Measurements from ENCODE around the gene ZNF345. TPM values are rescaled to one million over a fixed set of nuclear protein-coding genes. Genes with fewer than 3 reads are reported as not detected.

The ZNF345 gene
- total and polyA plus RNA-seq, 9 of the 15 experiments (the other 6 are each of a cell fraction or from before 2014, with no cell fraction given), result 0.38 to 1.6 (median 0.65) TPM

DNA sequence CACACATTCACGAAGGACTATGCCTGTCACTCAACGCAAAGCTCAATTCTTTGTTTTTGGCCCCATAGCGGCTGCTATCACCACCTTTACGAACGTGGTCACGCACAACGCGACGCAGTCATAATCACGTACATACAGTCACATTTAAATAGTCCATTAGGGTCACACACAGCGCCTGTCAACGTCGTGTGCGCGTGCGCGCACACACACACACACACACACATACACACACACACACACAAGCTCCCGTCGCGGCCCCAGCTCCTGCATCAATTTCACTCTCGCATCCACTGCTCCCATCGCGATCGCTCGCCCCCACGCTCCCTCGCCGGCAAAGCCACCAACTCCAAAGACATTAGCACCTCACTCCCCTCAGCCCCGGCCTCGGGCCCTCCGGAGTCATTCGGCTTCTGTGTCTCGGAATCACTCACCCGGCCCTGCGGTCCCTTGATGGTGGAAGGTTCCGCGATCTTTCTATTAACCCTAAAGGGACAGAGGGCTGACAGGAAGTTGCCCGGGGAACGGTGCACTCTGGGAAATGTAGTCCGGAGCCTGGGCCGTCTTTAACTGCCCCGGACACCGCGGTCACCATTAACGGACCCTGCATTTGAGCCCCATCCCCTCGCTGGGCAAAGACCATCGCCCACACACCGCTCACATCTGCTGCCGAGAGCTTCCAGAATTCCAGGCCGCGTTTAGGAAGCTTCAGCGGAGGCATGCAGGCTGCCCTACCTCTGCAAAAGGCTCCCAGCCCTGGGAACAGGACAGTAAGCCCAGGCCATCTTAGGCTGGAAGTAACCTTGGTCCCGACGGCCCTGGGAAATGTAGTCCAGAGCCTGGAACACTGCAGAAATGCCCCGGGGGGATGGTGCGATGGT lies 12.5 kb upstream of the ZNF345 start, which contains the start of gene ZNF790:
TSS of gene ZNF790 (minus strand) at position 482 of the 878 bp plus-strand sequence. CDS start 12,768 bp downstream, outside the sequence.
- intact Hi-C loops (cut with micrococcal nuclease) (no loop called here), in situ Hi-C loops (cut with MboI) (no loop called here)
- 2% methylated on average over 54 of the region's 56 CpGs for WGBS (ENCODE audit: insufficient coverage, low coverage, missing lambda C conversion rate)
- CTCF ChIA-PET (ENCODE audit: low intra/inter-chr PET ratio), result interaction anchor here (0.5 kb wide), 1 partner anchor 242 kb away, joined by 3 read pairs; no protein-coding TSS in a partner anchor
- Histone ChIP-seq H3K27me3 (ENCODE audit: control insufficient read depth in 2 of 2, insufficient read depth in 2 of 2, low read length in 2 of 2) (no peaks in the 10 kb centered on the region), H3K4me3 (peak within 1 kb of the TSS; percentile 48), H3K9me1 (ENCODE audit: control insufficient read depth, insufficient read depth, low read length) (no peaks in the 10 kb centered on the region), H3K9me3 (replicated peaks; ENCODE audit: control insufficient read depth, insufficient read depth, low read depth, low read length) (no peaks in the 10 kb centered on the region; the same call in 1 of the 2 replicates), H3K36me3 (ENCODE audit: control insufficient read depth, insufficient read depth, low read length) (no peaks in the 10 kb centered on the region), H3K4me2 (ENCODE audit: insufficient read depth, low read length) (peak within 1 kb of the TSS; percentile 67), H2AFZ (ENCODE audit: low read depth, low read length) (peak within 1 kb of the TSS; percentile 87), H3K9ac (ENCODE audit: insufficient read depth in 1 of 2, low read depth in 2 of 2, low read length in 2 of 2) (peak within 1 kb of the TSS; percentile 57 to 79), H3K79me2 (ENCODE audit: control insufficient read depth, insufficient read depth, low read length) (no peaks in the 10 kb centered on the region), H3K27ac (ENCODE audit: extremely low read depth, low read depth, low read length) (peak within 1 kb of the TSS; percentile 73), H4K20me1 (replicated peaks; ENCODE audit: control insufficient read depth, insufficient read depth, low read length) (no peaks in the 10 kb centered on the region), H3K4me1 (replicated peaks in 1 of 2; ENCODE audit: control insufficient read depth in 2 of 2, insufficient read depth in 2 of 2, low read length in 2 of 2) (no peaks in the 10 kb centered on the region)
- POLR2A ChIA-PET, result interaction anchor here (0.7 kb wide), 1 partner anchor 15 kb away, joined by 3 read pairs; no protein-coding TSS in a partner anchor
- DNase-seq (ENCODE audit: extremely low read depth in 1 of 4, low spot score in 3 of 4) (peak; percentile 22 to 63 (median 34)), ATAC-seq (peak; percentile 98), FAIRE-seq (peak; percentile 29)
- TSS peak; percentile 68 for BruUV-seq (replicated peaks)
- TF ChIP-seq, protein P1, sequence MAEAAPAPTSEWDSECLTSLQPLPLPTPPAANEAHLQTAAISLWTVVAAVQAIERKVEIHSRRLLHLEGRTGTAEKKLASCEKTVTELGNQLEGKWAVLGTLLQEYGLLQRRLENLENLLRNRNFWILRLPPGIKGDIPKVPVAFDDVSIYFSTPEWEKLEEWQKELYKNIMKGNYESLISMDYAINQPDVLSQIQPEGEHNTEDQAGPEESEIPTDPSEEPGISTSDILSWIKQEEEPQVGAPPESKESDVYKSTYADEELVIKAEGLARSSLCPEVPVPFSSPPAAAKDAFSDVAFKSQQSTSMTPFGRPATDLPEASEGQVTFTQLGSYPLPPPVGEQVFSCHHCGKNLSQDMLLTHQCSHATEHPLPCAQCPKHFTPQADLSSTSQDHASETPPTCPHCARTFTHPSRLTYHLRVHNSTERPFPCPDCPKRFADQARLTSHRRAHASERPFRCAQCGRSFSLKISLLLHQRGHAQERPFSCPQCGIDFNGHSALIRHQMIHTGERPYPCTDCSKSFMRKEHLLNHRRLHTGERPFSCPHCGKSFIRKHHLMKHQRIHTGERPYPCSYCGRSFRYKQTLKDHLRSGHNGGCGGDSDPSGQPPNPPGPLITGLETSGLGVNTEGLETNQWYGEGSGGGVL (CRISPR knock-in tag; IDR thresholded peaks at IDR 0.05), result no peak
- no peak for TF ChIP-seq KLF10 (CRISPR knock-in tag; IDR thresholded peaks at IDR 0.05)
- no peak for TF ChIP-seq NCOA6 (IDR thresholded peaks at IDR 0.05)
- TF ChIP-seq, protein P2, sequence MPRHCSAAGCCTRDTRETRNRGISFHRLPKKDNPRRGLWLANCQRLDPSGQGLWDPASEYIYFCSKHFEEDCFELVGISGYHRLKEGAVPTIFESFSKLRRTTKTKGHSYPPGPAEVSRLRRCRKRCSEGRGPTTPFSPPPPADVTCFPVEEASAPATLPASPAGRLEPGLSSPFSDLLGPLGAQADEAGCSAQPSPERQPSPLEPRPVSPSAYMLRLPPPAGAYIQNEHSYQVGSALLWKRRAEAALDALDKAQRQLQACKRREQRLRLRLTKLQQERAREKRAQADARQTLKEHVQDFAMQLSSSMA (CRISPR knock-in tag; IDR thresholded peaks at IDR 0.05), result no peak
- TF ChIP-seq SIX5 (IDR thresholded peaks at IDR 0.05; ENCODE audit: borderline replicate concordance in 1 of 2, insufficient read depth in 1 of 2, low read depth in 1 of 2, low read length in 2 of 2), result peak; percentile 19 to 34; a peak in 2 of 4 replicates
- no peak for TF ChIP-seq CHD4 (IDR thresholded peaks at IDR 0.05; ENCODE audit: insufficient read depth, insufficient replicate concordance, low read depth, low read length, poor library complexity, severe bottlenecking)
- TF ChIP-seq ZBTB8A (IDR thresholded peaks at IDR 0.05; ENCODE audit: partially characterized antibody), result no peak
- TF ChIP-seq ZFP1 (CRISPR knock-in tag; IDR thresholded peaks at IDR 0.05), result no peak
- TF ChIP-seq TEAD1 (CRISPR knock-in tag; IDR thresholded peaks at IDR 0.05), result no peak
- TF ChIP-seq RFX1 (IDR thresholded peaks at IDR 0.05), result peak; percentile 32; the same call in 1 of the 2 replicates
- TF ChIP-seq, protein P3, sequence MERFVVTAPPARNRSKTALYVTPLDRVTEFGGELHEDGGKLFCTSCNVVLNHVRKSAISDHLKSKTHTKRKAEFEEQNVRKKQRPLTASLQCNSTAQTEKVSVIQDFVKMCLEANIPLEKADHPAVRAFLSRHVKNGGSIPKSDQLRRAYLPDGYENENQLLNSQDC (CRISPR knock-in tag; IDR thresholded peaks at IDR 0.05), result no peak
- peak; percentile 73 for TF ChIP-seq ZNF143 (CRISPR knock-in tag; IDR thresholded peaks at IDR 0.05)
- no peak for TF ChIP-seq YY1 (IDR thresholded peaks at IDR 0.05; ENCODE audit: borderline replicate concordance in 1 of 3, control insufficient read depth in 1 of 3, extremely low read depth in 1 of 3, insufficient read depth in 3 of 3, insufficient read length in 1 of 3, insufficient replicate concordance in 2 of 3, low read depth in 1 of 3, low read length in 2 of 3)
- no peak for TF ChIP-seq ARID1B (IDR thresholded peaks at IDR 0.05)
- peak; percentile 48 for TF ChIP-seq CXXC5 (CRISPR knock-in tag; IDR thresholded peaks at IDR 0.05)

All from K562 (cell line).